B cell (primary cell): ENCODE measurements around the gene MAP3K5. TPM values are rescaled to one million over a fixed set of nuclear protein-coding genes. Genes with fewer than 3 reads are reported as not detected.
A peak's percentile ranks its signal among the peaks of the same experiment; 100 is the strongest.

ENCODE experiments used
- ATAC-seq: fragments of 200-7000 bp; cut with Tn5 transposase; one replicate; pipeline ENCODE4 v1.10.0; 2021; ENCODE audit warnings: low read depth, mild to moderate bottlenecking, moderate number of reproducible peaks, moderate library complexity
- CTCF ChIA-PET: fragments of 350-600 bp; sonication (Branson Sonifier 250); formaldehyde crosslinking; loops from one replicate; lab custom pipeline; 2021; ENCODE audit warnings: antibody characterized with exemption, inconsistent platforms; lab: Charles Lee
- POLR2A ChIA-PET: fragments of 350-600 bp; sonication (Branson Sonifier 250); formaldehyde crosslinking; loops from one replicate; lab custom pipeline; 2021; ENCODE audit warnings: antibody characterized with exemption; lab: Charles Lee
- DNase-seq: peaks from one replicate; pipeline ENCODE4 v3.0.0; 2013
- H2AFZ ChIP-seq: 2 replicates; pipeline ENCODE4 v1.6.1; 2012; ENCODE audit warnings: mild to moderate bottlenecking, low read depth, low read length; ENCODE audit not compliant: insufficient read depth, poor library complexity, severe bottlenecking
- H3K27ac ChIP-seq, 2 donors: 1 replicate in 1 of 2; 2 replicates in 1 of 2; pipeline ENCODE4 v1.5.1; 2012 to 2013; ENCODE audit warnings: low read length in 2 of 2, mild to moderate bottlenecking in 2 of 2, moderate library complexity in 1 of 2
- H3K27me3 ChIP-seq, 4 experiments: fragments of 200-600 bp in 1 of 4; sonication (generic) in 1 of 4; replicated peaks in 1 of 4; 1 replicate in 2 of 4; 2 replicates in 2 of 4; pipeline versions ENCODE4 v1.6.1 to v1.7.0; 2013 to 2016; ENCODE audit warnings: low read length in 3 of 4, mild to moderate bottlenecking in 2 of 4, mixed read lengths in 1 of 4, moderate library complexity in 1 of 4; ENCODE audit not compliant: insufficient read depth in 4 of 4, control insufficient read depth in 3 of 4; ENCODE audit errors: control extremely low read depth in 1 of 4
- H3K36me3 ChIP-seq, 2 experiments: replicated peaks in 1 of 2; 1 replicate in 1 of 2; 2 replicates in 1 of 2; pipeline versions ENCODE4 v1.6.1 to v1.7.1; 2013; ENCODE audit warnings: low read length in 1 of 2; ENCODE audit not compliant: insufficient read depth in 2 of 2, control insufficient read depth in 1 of 2; ENCODE audit errors: control extremely low read depth in 1 of 2, extremely low read depth in 1 of 2
- H3K4me1 ChIP-seq, 2 donors: fragments of 200-600 bp in 1 of 2; sonication (generic) in 1 of 2; 1 replicate in 1 of 2; 2 replicates in 1 of 2; pipeline versions ENCODE4 v1.5.1 to v1.6.1; 2013 to 2017; ENCODE audit warnings: low read length in 2 of 2; ENCODE audit not compliant: control insufficient read depth in 2 of 2, insufficient read depth in 2 of 2
- H3K4me2 ChIP-seq: replicated peaks from 2 replicates; pipeline ENCODE3; 2012; ENCODE audit warnings: mild to moderate bottlenecking, low read depth, low read length; ENCODE audit not compliant: poor library complexity, severe bottlenecking
- H3K4me3 ChIP-seq, 5 experiments: fragments of 200-600 bp in 1 of 5; sonication (generic) in 1 of 5; 1 replicate in 3 of 5; 2 replicates in 2 of 5; pipeline versions ENCODE4 v1.5.1 to v1.7.0; 2011 to 2016; ENCODE audit warnings: low read length in 4 of 5, mild to moderate bottlenecking in 4 of 5, low read depth in 2 of 5, control low read depth in 1 of 5, moderate library complexity in 1 of 5; ENCODE audit not compliant: insufficient read depth in 1 of 5; ENCODE audit errors: control extremely low read depth in 1 of 5, extremely low read depth in 1 of 5
- H3K79me2 ChIP-seq: fragments of 200-600 bp; sonication (generic); one replicate; pipeline ENCODE4 v1.6.0; 2016; ENCODE audit warnings: low read length; ENCODE audit not compliant: control insufficient read depth, insufficient read depth
- H3K9ac ChIP-seq: fragments of 200-600 bp; sonication (generic); 2 replicates; pipeline ENCODE4 v1.6.1; 2017; ENCODE audit warnings: mild to moderate bottlenecking, low read length, moderate library complexity
- H3K9me3 ChIP-seq, 3 donors: one replicate each; pipeline versions ENCODE4 v1.6.1 to v1.7.1; 2013; ENCODE audit warnings: low read length in 2 of 3; ENCODE audit not compliant: control insufficient read depth in 2 of 3, insufficient read depth in 1 of 3; ENCODE audit errors: control extremely low read depth in 1 of 3
- H4K20me1 ChIP-seq: 2 replicates; pipeline ENCODE4 v1.6.0; 2012; ENCODE audit warnings: mild to moderate bottlenecking, low read length; ENCODE audit not compliant: insufficient read depth, control insufficient read depth, poor library complexity, severe bottlenecking
- H3K27ac Mint-ChIP-seq: one replicate; pipeline ENCODE4 v1.8.0; 2021; ENCODE audit warnings: mixed read lengths
- H3K27me3 Mint-ChIP-seq: one replicate; pipeline ENCODE4 v1.8.0; 2021; ENCODE audit warnings: mixed read lengths
- H3K4me1 Mint-ChIP-seq: one replicate; pipeline ENCODE4 v1.8.0; 2021; ENCODE audit warnings: mixed read lengths
- H3K4me3 Mint-ChIP-seq: one replicate; pipeline ENCODE4 v1.8.0; 2021; ENCODE audit warnings: mixed read lengths
- H3K9me3 Mint-ChIP-seq: one replicate; pipeline ENCODE4 v1.8.0; 2022; ENCODE audit warnings: mixed read lengths; ENCODE audit not compliant: insufficient read depth
- CTCF ChIP-seq: fragments of 200-600 bp; IDR thresholded peaks from one replicate; pipeline ENCODE4 v1.8.0; 2022; ENCODE audit warnings: antibody characterized with exemption, mild to moderate bottlenecking
- EZH2 ChIP-seq: IDR thresholded peaks from 2 replicates; pipeline ENCODE4 v1.6.1; 2012; ENCODE audit warnings: borderline replicate concordance, low read depth, mild to moderate bottlenecking, moderate library complexity, low read length; ENCODE audit not compliant: insufficient read depth, poor library complexity, severe bottlenecking
- WGBS: methylation state at CpG from one replicate; pipeline ENCODE4 v1.1.5; 2013; ENCODE audit warnings: missing lambda C conversion rate; ENCODE audit not compliant: insufficient coverage; 5-methylcytosine and 5-hydroxymethylcytosine counted together
- intact Hi-C: fragments of 100-400 bp; cut with micrococcal nuclease; formaldehyde crosslinking; loops from one replicate; pipeline ENCODE4 v1.10.0; 2022
- polyA plus RNA-seq: library from polyadenylated mRNA; depleted of rRNA; stranded (reverse); fragments of >200 nt; gene quantifications from 2 replicates; pipeline ENCODE4 v1.2.3, GENCODE V29; 2012
- total RNA-seq, 2 donors: library from RNA; stranded (reverse); fragments of 120-200 nt in 1 of 2; gene quantifications; 1 replicate in 1 of 2; 2 replicates in 1 of 2; pipeline versions ENCODE4 v1.2.3 to v1.2.4, GENCODE V29; 2013 to 2022

MAP3K5 gene
- total and polyA plus RNA-seq, 2 donors (not counting 1 experiment from before 2014, with no cell fraction given): 5.7 to 34.1 TPM

GRCh38 chr6:136772685-136773472, 19.4 kb downstream of the MAP3K5 start:
- TF ChIP-seq CTCF: no peak
- no peak for TF ChIP-seq EZH2
- Mint-ChIP-seq H3K27me3 (no peaks in the 10 kb centered on the region), H3K4me1 (peaks cover 62% of the 10 kb centered on the region), H3K9me3 (no peaks in the 10 kb centered on the region), H3K4me3 (peak overlapping the region; percentile 65), H3K27ac (peak overlapping the region; percentile 82)
- DNase-seq (no peak), ATAC-seq (peak; percentile 36)
- no peaks in the 10 kb centered on the region for H3K27me3 ChIP-seq
- WGBS: 71% methylated on average over 5 of the region's 6 CpGs
- no peaks in the 10 kb centered on the region for H3K36me3 ChIP-seq
- peak overlapping the region; percentile 27 for H3K9ac ChIP-seq
- no peak overlapping the region for H3K4me3 ChIP-seq
- peaks cover 43 to 46% of the 10 kb centered on the region in 2 donors for H3K4me1 ChIP-seq
- H3K9me3 ChIP-seq: no peaks in the 10 kb centered on the region
- peak overlapping the region; percentile 40 for H3K4me2 ChIP-seq
- H2AFZ ChIP-seq: no peak overlapping the region
- POLR2A ChIA-PET: interaction anchor here (1.1 kb wide), 1 partner anchor 12 kb away, joined by 3 read pairs; no protein-coding TSS in a partner anchor
- CTCF ChIA-PET: interaction anchor here (1.1 to 2.6 kb wide), 3 partner anchors 10 to 19 kb away, joined by 5 to 11 read pairs (median 6); partner anchors contain the start of gene MAP3K5
- peak overlapping the region in 1 of 2 donors; percentile 36 for H3K27ac ChIP-seq
- no peaks in the 10 kb centered on the region for H4K20me1 ChIP-seq
- intact Hi-C loops: no loop called here
- H3K79me2 ChIP-seq: peaks cover 85% of the 10 kb centered on the region

GRCh38 chr6:136771306-136771705, 21.0 kb downstream of the MAP3K5 start:
- Histone ChIP-seq H3K27ac (no peak overlapping the region), H3K9ac (no peak overlapping the region), H4K20me1 (no peaks in the 10 kb centered on the region), H3K9me3 (no peaks in the 10 kb centered on the region), H2AFZ (no peak overlapping the region), H3K79me2 (peaks cover 85% of the 10 kb centered on the region), H3K4me1 (peaks cover 57 to 58% of the 10 kb centered on the region in 2 donors), H3K4me2 (no peak overlapping the region), H3K4me3 (no peak overlapping the region), H3K36me3 (no peaks in the 10 kb centered on the region), H3K27me3 (no peaks in the 10 kb centered on the region)
- DNase-seq: no peak
- WGBS: 96% methylated on average over 2 of the region's 2 CpGs
- TF ChIP-seq CTCF (no peak), EZH2 (no peak)
- Mint-ChIP-seq H3K27me3 (no peaks in the 10 kb centered on the region), H3K4me1 (peaks cover 72% of the 10 kb centered on the region), H3K27ac (no peak overlapping the region), H3K9me3 (no peaks in the 10 kb centered on the region), H3K4me3 (no peak overlapping the region)
- ChIA-PET CTCF (interaction anchor here (1.5 to 2.6 kb wide), 4 partner anchors 12 to 21 kb away, joined by 5 to 11 read pairs (median 7); partner anchors contain the start of gene MAP3K5), POLR2A (no interaction called here)
- no peak for ATAC-seq
- intact Hi-C loops: no loop called here
